Tongue (tissue), 2 donors: ENCODE data around the gene YBX2. TPM values are rescaled to one million over a fixed set of nuclear protein-coding genes. Genes with fewer than 3 reads are reported as not detected.
"Not testable (repeated sequence)": the region's sequence is repeated elsewhere in the genome, so short reads cannot be mapped to it uniquely, and the experiment has no call there.

Source experiments
- DNase-seq: peaks from one replicate; pipeline ENCODE4 v3.0.0-alpha.2; 2015
- total RNA-seq: library from RNA; depleted of rRNA; stranded (reverse); fragments of >200 nt; gene quantifications from one replicate; pipeline ENCODE4 v1.2.3, GENCODE V29; 2014

Gene YBX2
- total RNA-seq: 0.51 TPM

DNA sequence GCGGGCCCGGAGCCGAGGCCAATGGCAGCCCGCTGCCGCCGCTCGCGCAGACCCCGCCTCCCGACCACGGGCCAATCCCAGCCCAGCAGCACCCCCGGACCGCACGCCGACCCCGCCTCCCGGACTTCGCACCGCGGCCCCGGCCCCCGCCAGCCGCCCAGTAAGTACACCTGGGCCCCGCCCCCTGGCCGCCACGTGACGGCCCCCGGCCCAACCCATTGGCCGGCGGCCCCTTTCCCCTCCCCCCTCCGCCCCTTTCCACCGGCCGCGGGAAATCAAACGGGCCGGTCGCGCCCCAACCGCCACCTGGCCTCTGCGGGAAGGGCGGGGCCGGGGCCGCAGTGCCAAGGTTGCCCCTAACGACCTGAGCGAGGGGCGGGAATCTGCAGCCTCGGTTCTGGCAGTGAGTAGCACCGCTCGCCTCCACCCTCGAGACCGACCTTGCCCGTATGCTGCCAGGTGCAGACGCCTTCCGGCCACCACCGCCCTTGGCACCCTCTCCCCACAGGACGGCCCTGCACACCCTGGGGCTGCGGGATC, at the start of gene YBX2:
YBX2 (minus strand) TSS at position 26 of the 540 bp plus-strand sequence. CDS start 139 bp downstream, outside the sequence.
- DNase-seq: peak; percentile 67

DNA sequence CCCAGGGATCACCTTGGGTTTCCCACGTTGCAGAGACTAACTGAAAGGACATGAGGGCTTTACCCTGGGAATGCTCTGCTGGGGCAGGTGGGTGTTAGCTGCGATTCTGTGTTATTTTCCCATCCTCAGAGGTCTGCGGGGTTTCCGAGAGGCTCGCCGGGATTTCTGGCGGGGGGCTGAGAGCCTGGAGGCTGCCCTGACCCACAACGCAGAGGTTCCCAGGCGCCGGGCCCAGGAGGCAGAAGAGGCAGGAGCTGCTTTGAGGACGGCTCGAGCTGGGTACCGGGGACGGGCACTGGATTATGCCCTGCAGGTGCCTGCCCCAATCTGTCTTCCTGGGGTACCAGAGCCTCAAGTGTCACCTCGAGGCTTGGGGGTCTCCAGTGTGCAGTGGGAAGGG, 48.8 kb upstream of the YBX2 start:
- no peak for DNase-seq

DNA sequence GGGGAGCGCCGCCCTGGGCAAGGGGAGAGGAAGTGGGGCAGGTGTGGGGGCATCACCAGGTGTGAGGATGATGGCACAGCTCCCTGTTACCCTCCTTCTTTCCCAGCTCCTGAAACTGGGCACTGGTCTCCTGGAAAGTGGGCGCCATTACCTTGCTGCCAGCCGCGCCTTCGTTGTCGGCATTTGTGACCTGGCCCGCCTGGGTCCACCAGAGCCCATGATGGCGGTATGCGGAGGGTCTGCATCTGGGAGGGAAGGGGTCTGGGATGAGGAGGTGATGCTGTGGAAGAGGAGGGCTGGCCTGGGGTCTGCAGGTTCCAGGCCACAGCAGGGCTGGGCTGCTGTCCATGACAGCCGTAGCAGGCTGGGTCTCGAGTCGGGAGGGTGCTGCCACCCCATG, 47.4 kb upstream of the YBX2 start:
- DNase-seq: no peak

DNA sequence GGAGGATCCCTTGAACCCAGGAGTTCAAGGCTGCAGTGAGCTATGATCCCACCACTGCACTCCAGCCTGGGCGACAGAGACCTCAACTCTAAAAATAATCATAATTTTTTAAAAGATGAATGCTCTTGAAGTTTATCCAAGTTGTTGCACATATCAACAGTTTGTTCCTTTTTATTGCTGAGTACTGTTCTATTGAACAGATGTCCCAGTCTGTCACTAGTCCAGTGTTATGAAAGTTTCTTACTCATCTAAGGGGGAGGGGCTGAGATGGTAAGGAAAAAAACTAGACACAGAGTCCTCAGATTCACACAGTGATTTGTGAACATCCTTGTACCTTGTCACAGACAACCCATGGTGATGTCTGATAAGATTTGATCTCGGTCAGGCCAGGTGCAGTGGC, 45.7 kb upstream of the YBX2 start:
- no peak for DNase-seq

DNA sequence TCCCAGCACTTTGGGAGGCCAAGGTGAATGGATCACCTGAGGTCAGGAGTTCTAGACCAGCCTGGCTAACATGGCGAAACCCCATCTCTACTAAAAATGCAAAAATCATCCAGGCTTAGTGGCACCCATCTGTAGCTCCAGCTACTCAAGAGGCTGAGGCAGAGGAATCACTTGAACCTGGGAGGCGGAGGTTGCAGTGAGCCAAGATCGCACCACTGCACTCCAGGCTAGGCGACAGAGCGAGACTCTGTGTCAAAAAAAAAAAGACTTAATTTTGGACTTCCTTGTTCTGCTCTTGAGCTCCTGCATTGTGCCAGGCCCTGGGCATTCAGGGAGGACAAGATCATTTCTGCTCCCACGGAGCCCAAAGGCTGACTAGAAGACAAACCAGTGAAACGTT, 43.2 kb upstream of the YBX2 start:
- not testable (repeated sequence) for DNase-seq

DNA sequence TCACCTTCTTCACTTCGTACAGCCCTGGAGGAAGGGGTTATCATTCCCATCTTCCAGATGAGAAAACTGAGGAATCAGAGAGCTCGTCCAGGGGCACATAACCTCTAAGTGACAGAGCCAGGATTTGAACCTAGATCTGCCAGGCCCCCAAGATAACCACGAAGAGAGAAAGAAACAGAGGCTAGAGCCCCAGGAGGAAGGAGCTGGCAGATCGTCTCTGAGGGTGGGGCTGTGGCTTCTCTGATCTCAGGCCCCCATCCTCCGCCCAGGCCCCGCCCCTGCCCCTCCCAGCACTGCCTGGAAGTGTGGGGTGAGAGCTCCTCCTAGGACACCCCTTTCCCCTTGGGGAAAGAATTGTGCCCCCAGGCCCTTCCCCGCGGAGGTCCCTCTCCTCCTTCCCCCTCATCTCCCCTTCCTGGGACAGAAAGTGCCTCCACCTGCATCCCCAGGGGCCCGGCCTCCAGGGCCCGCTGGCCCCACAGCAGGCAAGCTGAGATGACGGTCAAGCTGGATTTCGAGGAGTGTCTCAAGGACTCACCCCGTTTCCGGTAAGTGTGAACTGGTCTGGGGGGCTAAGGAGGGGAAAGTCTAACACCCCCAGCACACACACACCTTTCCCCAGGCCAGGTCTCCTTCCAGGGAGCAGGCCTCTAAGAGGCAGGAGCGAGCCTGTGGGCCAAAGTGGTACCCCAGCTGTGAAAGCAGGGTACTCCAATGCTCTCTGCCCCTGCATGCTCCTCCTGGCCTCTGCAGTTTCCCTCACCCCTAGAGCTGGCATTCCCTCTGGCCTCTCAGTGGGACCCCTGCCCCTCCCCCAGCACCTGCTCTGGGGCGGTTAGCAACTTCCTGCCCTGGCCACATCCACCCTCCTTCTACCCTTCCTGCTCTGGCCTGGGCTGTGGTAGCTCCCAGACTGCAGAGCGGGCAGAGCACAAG, 42.1 kb upstream of the YBX2 start, which contains the start of gene ACAP1:
ACAP1 (plus strand) TSS at position 290 of the 936 bp plus-strand sequence; CDS start at position 496, 206 bp downstream.
- no peak for DNase-seq

DNA sequence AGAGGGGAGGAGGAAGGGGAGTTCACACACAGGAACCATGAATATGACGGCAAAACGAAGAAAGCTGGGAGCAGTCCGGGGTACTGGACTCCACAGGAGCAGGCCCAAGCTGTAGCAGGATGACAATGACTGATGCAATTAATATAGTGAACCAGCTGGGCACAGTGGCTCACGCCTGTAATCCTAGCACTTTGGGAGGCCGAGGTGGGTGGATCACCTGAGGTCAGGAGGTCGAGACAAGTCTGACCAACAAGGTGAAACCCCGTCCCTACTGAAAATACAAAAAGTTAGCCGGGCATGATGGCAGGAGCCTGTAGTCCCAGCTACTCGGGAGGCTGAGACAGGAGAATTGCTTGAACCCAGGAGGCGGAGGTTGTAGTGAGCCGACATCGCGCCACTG, 41.3 kb upstream of the YBX2 start:
- not testable (repeated sequence) for DNase-seq

DNA sequence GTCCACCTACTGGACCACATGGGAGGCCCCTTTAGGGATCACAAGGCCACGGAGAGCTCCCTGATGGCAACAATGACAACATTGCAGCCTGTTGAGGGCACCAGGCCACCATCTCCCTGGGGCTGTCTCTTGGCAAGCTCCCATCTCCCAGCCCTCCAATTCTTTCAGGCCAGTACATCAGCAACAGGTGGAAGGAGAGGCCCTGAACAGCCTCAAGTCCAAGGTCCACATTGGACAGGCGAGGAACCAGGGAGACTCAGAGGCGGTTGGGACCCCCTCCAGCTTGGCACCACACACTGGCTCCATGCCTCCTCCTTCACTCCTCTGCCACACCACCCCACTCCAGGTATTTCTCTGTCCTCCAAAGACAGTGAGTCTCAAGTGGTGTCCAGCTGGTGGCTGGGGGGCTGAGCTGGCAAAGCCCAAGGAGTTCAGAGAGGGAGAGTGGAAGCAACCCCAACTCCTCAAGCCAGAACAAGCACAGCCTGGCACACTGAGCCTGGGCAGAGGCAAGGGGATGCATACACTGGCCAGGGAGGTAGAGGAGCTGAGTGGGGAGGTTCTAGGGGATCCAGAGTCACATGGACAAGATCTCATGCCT, 40.6 kb upstream of the YBX2 start:
- DNase-seq: no peak

DNA sequence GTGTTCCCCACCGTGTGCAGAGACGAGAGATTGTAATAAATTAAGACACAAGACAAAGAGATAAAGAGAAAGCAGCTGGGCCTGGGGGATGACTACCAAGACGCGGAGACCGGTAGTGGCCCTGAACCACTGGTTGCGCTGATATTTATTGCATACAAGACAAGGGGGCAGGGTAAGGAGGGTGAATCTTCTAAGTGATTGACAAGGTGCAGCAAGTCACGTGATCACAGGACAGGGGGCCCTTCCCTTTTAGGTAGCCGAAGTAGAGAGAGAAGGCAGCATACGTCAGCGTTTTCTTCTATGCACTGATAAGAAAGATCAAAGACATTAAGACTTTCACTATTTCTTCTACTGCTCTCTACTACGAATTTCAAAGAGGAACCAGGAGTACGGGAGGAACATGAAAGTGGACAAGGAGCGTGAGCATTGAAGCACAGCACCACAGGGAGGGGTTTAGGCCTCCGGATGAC, 38.2 kb upstream of the YBX2 start:
- not testable (repeated sequence) for DNase-seq

DNA sequence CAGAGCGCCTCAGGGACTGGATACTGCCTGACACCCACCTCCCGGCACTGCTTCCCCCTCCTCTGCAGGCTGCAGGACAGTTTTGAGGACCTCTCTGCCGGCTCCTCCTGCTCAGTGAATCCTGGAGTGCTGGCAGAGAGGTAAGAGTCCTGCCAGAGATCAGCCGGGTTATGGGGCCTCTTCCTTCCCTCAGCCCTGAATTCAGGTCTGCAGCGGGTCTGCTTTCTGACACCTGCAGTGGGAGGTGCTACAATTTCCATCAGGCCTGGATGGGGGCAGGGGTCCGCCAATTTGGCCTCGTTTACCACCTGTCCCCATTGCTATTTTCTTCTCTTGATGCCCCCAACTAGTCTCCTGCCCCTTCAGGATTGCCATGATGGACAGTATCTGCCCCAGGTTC, 37.7 kb upstream of the YBX2 start:
- no peak for DNase-seq

DNA sequence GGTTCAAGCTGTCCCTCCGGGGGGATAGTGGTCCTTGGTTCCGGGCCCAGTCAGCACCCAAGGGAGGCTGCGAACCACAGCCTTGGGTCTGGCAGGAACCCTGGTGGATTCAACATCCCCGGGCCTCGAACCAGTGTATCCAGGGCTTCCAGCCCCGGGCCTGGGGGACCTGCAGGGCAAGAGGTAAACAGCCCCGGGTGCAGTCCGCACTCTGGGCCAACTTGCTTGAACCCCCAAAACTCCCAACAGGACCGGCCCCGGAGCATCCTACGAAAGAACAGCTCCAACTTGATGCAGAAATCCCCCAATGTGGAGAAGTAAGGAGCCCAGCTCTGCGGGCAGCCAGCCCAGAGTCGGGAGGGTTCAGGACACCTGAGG, 36.2 kb upstream of the YBX2 start:
- DNase-seq: no peak

DNA sequence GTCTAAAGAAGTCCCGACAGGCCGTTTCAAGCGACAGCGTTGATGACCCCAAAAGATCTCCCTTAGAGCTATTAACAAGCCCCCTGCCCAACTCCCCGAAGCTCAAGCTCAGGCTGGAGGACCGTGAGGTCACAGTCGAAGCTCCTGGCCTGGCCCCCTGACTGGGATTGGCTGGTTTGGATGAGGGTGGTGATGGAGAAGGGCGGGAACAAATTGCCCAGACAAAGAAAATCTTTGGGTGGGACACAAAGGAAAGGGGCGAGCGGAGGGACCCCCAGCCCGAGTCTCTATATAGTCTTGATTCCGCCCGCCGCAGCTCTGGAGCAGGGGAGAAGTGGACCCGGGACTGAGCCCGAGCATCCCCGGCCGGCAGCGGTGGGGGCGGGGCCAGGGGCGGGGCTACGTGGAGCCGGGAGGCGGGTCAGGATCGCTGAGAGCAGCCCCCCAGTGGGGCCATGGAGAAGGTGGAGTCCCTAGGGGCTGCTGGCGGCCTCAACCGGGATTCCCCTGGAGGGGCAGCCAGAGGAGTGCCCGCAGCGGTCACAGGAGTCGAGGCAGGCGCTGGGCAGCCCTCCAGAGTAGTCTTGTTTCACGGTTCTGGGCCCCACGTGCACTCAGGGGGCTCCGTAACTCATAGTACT, 35.7 kb upstream of the YBX2 start:
- DNase-seq: peak; percentile 94

DNA sequence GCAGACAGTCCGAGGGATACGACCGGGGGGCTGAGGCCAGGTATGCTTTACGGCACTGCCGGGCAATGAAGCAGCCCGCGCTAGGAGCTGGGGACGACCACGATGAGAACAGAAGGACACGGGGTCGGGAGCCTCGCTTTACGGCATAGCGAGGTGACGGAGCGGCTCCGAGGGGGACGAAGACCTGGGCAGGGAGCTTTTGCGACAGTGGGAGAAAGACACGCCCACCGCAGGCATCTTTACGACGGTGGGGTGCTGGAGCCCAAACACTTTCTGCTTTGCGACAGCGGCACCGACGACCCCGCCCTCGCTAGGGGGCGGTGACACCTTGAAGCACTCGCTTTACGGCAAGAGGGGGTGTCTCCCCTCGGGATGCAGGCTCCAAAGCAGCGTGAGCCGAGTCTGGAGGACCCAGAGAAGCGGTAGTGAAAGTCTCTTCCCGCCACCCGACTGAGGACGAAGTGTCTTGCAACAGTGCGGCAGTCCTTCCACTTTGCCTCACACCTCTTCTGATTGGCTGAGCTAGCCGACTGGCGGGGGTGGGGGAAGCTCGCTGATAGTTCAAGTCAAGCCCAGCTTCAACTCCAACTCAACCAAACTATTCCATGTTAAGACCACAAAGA, 35.0 kb upstream of the YBX2 start:
- peak; percentile 99 for DNase-seq

DNA sequence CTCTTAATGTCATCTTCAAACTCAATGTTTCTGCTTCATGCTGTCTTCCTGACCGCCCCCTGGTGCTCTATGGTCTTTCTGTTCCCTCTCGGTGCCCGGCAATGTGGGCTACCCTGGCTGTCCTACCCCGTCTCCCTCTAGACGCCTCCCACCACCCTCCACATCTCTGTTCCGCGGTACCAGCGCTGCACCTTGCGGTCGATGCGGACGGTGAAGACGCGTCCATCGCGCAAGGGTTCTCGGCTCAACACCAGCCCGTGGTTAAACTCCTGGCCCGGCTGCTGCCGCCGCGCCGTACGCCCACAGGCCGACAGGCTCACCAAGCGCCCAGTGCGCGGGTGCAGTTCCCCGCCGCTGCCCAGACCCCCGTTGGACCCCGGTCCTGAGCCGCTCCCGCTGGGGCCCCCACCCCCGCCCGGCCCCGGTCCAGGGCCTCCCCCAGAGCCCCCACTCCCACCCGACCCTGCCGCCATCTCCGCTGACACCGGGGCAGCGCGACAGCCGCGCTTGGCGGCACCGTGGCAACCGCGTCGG, 34.5 kb upstream of the YBX2 start, which contains the start of gene NEURL4:
NEURL4 (minus strand) TSS at position 496 of the 534 bp plus-strand sequence; CDS start at position 473, 23 bp downstream.
- DNase-seq: no peak

DNA sequence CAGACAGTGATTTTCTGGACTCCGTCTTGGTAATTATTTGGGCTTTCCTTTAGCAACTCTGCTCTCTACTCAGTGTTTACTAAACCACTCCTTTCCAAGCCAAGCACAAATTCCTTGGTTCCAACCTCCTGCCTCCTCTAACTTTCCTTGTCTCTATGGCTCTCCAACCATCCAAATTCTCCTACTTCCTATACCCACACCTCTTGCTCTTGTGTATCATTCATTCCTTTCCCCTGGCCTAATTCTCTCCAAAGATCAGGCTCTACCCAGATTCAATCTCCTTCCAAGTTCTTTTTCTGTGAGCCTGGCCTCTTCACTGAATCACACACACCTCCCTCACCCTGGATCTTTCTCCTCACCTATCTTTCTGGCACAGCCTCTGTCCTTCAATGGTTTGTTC, 33.6 kb upstream of the YBX2 start:
- no peak for DNase-seq

DNA sequence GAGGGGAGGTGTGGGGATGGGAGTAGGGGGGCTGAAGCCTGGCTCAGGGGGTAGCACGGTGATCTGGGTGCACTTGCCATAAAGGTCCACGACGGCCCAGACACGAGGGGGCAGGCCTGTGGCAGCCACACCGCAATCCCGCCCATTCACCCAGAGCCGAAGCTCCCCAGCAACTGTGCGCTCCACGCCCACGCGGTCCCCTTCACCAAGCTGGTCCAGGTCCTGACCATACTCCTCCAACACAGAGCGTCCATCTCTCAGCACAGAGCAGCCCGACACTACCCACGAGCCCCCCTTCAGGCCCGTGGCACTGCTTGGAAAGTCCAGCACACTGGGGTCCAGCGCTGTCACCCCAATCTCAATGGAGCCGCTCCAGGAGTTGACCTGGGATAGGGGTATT, 33.1 kb upstream of the YBX2 start:
- DNase-seq: no peak

DNA sequence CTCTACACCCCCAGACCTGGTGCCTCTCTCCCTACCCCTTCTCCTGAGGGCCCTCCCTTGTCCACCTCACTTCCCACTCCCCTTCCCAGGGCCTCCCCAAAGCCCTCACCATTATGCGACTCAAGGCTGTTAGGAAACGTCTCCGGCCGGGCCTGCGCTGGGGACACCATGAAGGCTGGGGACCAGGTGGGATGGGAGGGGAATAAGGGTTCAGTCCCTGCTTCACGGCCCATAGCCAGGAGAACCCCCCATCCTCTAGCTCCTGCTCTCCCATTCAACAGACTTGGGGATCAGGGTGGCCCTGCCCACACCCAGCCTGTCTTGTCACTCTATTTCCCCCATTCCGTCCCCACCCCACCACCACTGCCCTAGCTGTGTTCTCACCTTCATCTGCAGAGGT, 32.6 kb upstream of the YBX2 start:
- DNase-seq: no peak

DNA sequence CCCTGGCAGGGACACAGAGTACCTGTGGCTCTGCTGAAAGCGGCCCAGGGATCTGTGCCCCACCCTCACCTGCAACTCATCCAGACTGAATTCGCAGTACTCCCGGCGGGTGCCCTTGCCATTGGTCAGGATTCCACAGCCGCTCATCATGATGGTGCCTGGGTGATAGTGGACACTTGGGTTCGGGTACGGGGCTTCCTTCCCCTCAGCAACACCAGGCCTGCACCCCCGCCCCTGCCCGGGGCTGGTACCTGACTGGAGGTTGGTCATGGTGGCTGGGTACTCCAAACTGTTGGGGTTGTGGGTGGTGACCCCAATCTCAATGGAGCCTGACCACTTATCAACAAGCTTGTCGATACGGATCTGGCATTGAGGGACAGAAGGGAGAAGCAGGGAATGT, 31.7 kb upstream of the YBX2 start:
- no peak for DNase-seq

DNA sequence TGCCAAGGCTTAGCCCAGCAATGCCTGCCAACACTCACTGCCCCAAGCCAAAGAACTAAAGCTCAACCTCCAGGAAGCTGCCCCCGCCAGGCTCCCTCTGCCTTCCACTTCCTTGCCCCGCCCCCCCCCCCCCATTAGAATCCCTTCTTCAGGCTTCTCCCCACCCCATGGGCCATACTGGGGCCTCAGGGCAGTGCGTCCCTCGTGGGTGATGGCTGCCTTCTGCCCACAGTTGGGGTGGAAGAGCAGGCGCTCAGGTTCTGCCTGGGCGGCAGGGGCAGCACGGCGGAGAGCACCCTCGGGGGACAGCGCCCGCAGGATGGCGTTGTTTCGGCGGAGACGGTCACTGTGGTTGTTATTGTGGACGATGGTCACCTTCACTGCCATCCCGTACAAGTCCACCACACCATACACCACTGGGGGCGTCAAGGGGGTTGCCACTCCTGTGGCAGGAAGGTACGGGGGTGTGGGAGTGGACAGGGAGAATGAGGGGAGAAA, 30.6 kb upstream of the YBX2 start:
- DNase-seq: no peak

DNA sequence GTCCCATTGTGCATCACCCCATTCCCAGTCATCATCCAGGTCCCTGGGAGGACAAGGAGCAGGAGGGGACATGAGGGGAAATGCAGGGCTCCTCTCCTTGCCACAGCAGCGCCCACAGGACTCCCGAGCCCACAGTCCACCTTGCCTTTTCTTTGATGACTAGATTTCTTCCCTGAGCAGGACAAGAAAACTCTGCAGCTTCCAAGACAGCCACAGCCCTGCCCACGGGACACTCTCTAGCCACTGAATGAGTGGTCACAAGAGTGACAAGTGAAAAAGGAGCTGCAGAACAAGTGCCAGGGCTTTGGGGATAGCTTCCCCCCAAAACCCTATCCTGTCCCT, 30.0 kb upstream of the YBX2 start:
- DNase-seq: no peak

DNA sequence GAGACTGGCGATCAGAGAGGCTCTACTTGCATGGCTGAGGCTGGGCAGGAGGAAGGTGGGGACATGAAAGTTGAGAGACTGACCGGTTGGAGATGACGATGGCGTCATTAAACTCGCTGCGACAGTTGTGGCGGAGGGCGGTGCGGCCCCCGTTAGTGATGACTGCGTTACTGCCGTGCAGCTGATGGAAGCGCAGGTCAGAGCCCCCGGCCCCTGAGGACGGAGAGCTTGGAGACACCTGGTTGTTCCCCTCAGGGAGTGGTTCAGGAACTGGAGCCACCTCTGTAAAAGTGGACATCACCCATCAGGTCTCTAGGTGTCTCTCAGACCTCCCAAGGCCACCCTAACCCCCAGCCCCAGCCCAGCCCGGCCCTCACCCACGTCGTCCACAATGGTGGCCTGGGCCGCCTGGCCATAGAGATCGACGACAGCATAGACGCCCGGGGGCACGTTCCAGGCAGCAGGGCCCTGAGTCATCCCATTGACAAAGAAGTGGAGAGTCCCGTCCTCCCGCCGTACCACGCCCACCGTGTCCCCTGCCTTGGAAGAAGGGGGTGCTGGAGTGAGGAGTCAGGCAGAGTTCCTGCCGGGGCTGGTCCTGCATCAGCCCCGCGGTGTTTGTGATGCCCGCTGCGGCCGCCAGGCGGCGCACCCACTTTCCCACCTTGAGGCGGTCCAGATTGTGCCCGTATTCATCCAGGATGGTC, 29.4 kb upstream of the YBX2 start:
- peak; percentile 52 for DNase-seq
